Measurements from ENCODE around the gene KLK6.
"Not testable (repeated sequence)": the region's sequence is repeated elsewhere in the genome, so short reads cannot be mapped to it uniquely, and the experiment has no call there.

DNA sequence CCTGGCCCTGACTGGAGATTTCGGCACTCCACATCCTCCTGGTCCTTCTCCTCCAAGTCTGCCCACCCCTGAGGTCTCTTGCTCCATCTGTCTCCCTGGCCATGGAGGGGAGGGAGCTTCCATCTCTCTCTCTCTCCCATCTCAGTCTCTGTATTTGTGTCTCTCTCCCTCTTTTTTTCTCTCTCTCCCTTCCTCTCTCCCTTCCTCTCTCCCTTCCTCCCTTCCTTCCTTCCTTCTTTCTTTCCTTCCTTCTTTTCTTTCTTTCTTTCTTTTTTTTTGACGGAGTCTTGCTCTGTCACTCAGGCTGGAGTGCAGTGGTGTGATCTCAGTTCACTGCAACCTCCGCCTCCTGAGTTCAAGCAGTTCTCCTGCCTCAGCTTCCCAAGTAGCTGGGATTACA is 419 bp upstream of the KLK6 start:
- TF ChIP-seq EZH2 (IDR thresholded peaks at IDR 0.05; ENCODE audit: insufficient read depth, poor library complexity, severe bottlenecking); EZH2phosphoT487 (IDR thresholded peaks at IDR 0.05; ENCODE audit: insufficient read depth, low read depth): not testable (repeated sequence)
